HCT116 (cell line): ENCODE data around the gene RPH3AL.

Experiments used
- CTCF ChIP-seq, 3 experiments: fragments of 200-600 bp in 1 of 3; sonication (generic) in 1 of 3; IDR thresholded peaks in 2 of 3; conservative IDR thresholded peaks in 1 of 3; 2 replicates each; pipeline ENCODE4 v1.5.1; 2012 to 2017; ENCODE audit warnings: low read depth in 2 of 3, low read length in 2 of 3, antibody characterized with exemption in 1 of 3, borderline replicate concordance in 1 of 3, control low read depth in 1 of 3, mild to moderate bottlenecking in 1 of 3, mixed read lengths in 1 of 3, mixed run types in 1 of 3, moderate library complexity in 1 of 3; ENCODE audit not compliant: insufficient read depth in 1 of 3
- JUND ChIP-seq: IDR thresholded peaks from 2 replicates; pipeline ENCODE4 v1.6.1; 2012
- POLR2A ChIP-seq: IDR thresholded peaks from 2 replicates; pipeline ENCODE4 v1.7.0; 2011; ENCODE audit warnings: borderline replicate concordance; ENCODE audit not compliant: insufficient read depth, insufficient read length; ENCODE audit errors: extremely low read depth

- TF ChIP-seq POLR2A (no peak), CTCF (IDR thresholded peaks at IDR 0.05 in 2 of 3, conservative IDR thresholded peaks at IDR 0.05 in 1 of 3; ENCODE audit: borderline replicate concordance in 1 of 3, insufficient read depth in 1 of 3, low read depth in 2 of 3, low read length in 2 of 3) (no peak), JUND (no peak)
Observed at GRCh38 chr17:312476-313148, 40.0 kb downstream of the RPH3AL start.
